DOHH2 (cell line): Measurements from ENCODE around the gene CCNB1IP1.

Source experiments
- EZH2phosphoT487 ChIP-seq: fragments of 200-600 bp; sonication (generic); IDR thresholded peaks from 2 replicates; pipeline ENCODE4 v1.6.1; 2017; ENCODE audit warnings: borderline replicate concordance, mild to moderate bottlenecking, antibody characterized with exemption, low read length, moderate library complexity, mixed read lengths
- TF ChIP-seq, protein P1 (sequence below): fragments of 200-600 bp; sonication (generic); IDR thresholded peaks from one replicate; pipeline ENCODE4 v1.5.1; 2014; ENCODE audit warnings: antibody characterized with exemption, mild to moderate bottlenecking, low read depth, low read length; ENCODE audit not compliant: poor library complexity, severe bottlenecking

DNA sequence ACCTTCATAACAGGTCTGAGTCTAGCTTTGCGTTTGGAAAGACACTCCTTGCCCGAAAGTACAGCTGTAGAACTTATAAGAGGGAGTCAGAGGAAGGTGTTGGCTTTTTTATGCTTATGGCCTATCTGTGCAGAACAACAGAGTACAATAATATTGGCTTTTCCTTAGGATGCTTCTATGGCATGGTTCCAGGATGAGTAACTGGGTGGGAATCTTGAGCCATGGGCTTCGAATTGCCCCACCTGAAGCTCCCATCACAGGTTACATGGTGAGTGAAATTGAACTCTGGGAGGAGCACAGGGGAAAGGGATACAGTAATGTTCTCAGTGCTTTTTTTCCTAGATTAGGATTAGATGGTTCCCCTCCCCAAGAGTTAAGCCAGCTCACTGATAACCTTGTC is 23.3 kb upstream of the CCNB1IP1 start:
- TF ChIP-seq, protein P1, sequence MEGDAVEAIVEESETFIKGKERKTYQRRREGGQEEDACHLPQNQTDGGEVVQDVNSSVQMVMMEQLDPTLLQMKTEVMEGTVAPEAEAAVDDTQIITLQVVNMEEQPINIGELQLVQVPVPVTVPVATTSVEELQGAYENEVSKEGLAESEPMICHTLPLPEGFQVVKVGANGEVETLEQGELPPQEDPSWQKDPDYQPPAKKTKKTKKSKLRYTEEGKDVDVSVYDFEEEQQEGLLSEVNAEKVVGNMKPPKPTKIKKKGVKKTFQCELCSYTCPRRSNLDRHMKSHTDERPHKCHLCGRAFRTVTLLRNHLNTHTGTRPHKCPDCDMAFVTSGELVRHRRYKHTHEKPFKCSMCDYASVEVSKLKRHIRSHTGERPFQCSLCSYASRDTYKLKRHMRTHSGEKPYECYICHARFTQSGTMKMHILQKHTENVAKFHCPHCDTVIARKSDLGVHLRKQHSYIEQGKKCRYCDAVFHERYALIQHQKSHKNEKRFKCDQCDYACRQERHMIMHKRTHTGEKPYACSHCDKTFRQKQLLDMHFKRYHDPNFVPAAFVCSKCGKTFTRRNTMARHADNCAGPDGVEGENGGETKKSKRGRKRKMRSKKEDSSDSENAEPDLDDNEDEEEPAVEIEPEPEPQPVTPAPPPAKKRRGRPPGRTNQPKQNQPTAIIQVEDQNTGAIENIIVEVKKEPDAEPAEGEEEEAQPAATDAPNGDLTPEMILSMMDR, result no peak
- no peak for TF ChIP-seq EZH2phosphoT487
